GM12878 (cell line): ENCODE data around the gene SETBP1. TPM values are rescaled to one million over a fixed set of nuclear protein-coding genes. Genes with fewer than 3 reads are reported as not detected.

Source experiments
- ATF7 ChIP-seq: fragments of 450-650 bp; IDR thresholded peaks from 2 replicates; pipeline ENCODE4 v1.6.1; 2016; ENCODE audit warnings: low read depth, mild to moderate bottlenecking
- BACH1 ChIP-seq: fragments of 450-650 bp; IDR thresholded peaks from 2 replicates; pipeline ENCODE4 v1.6.1; 2017; ENCODE audit warnings: mild to moderate bottlenecking, borderline replicate concordance
- BCL11A ChIP-seq: IDR thresholded peaks from 2 replicates; pipeline ENCODE4 v1.6.1; 2011; ENCODE audit warnings: low read depth, low read length
- BHLHE40 ChIP-seq, 2 experiments: fragments of 450-650 bp in 1 of 2; IDR thresholded peaks; 2 replicates each; pipeline ENCODE4 v1.6.1; 2011 to 2017; ENCODE audit warnings: low read depth in 2 of 2, borderline replicate concordance in 1 of 2, improper control_type of control experiment in 1 of 2, low read length in 1 of 2, mild to moderate bottlenecking in 1 of 2
- BRCA1 ChIP-seq: IDR thresholded peaks from 2 replicates; pipeline ENCODE4 v1.6.1; 2011; ENCODE audit warnings: low read depth, low read length, improper control_type of control experiment
- CEBPB ChIP-seq, 2 experiments: fragments of 150-350 bp in 1 of 2; IDR thresholded peaks; 2 replicates each; pipeline ENCODE4 v1.6.1; 2012 to 2014; ENCODE audit warnings: low read depth in 2 of 2, low read length in 2 of 2, borderline replicate concordance in 1 of 2, inconsistent platforms in 1 of 2
- CHD2 ChIP-seq: IDR thresholded peaks from 2 replicates; pipeline ENCODE4 v1.6.1; 2011; ENCODE audit warnings: low read depth, low read length, improper control_type of control experiment, borderline replicate concordance
- DPF2 ChIP-seq: fragments of 450-650 bp; IDR thresholded peaks from 2 replicates; pipeline ENCODE4 v1.6.1; 2017; ENCODE audit warnings: mild to moderate bottlenecking
- EP300 ChIP-seq, 2 experiments: fragments of 150-350 bp in 1 of 2; IDR thresholded peaks; 2 replicates each; pipeline ENCODE4 v1.6.1; 2011 to 2012; ENCODE audit warnings: low read depth in 2 of 2, low read length in 2 of 2, borderline replicate concordance in 1 of 2, improper control_type of control experiment in 1 of 2, inconsistent platforms in 1 of 2; ENCODE audit not compliant: control insufficient read depth in 1 of 2
- GABPA ChIP-seq: IDR thresholded peaks from 2 replicates; pipeline ENCODE4 v1.6.1; 2014; ENCODE audit warnings: antibody characterized with exemption, low read depth, mild to moderate bottlenecking, inconsistent platforms
- HSF1 ChIP-seq: fragments of 150-350 bp; IDR thresholded peaks from 2 replicates; pipeline ENCODE4 v1.6.1; 2014; ENCODE audit warnings: mild to moderate bottlenecking, low read depth, low read length
- IRF4 ChIP-seq: IDR thresholded peaks from 2 replicates; pipeline ENCODE4 v1.6.1; 2011; ENCODE audit warnings: low read depth, low read length
- IRF5 ChIP-seq: fragments of 450-650 bp; IDR thresholded peaks from 2 replicates; pipeline ENCODE4 v1.6.1; 2017; ENCODE audit warnings: borderline replicate concordance
- LARP7 ChIP-seq: fragments of 450-650 bp; IDR thresholded peaks from 2 replicates; pipeline ENCODE4 v1.6.1; 2017; ENCODE audit warnings: mild to moderate bottlenecking
- NR2C1 ChIP-seq: fragments of 450-650 bp; IDR thresholded peaks from 2 replicates; pipeline ENCODE4 v1.6.1; 2017; ENCODE audit warnings: antibody characterized with exemption, mild to moderate bottlenecking, moderate library complexity
- PKNOX1 ChIP-seq: fragments of 450-650 bp; IDR thresholded peaks from 2 replicates; pipeline ENCODE4 v1.6.1; 2016; ENCODE audit warnings: mild to moderate bottlenecking
- POLR2AphosphoS5 ChIP-seq: IDR thresholded peaks from 2 replicates; pipeline ENCODE4 v1.6.1; 2011; ENCODE audit warnings: mild to moderate bottlenecking, low read length, inconsistent platforms
- RCOR1 ChIP-seq: conservative IDR thresholded peaks from 2 replicates; pipeline ENCODE4 v1.6.1; 2012; ENCODE audit warnings: low read depth, low read length, improper control_type of control experiment
- SMC3 ChIP-seq: IDR thresholded peaks from 2 replicates; pipeline ENCODE4 v1.6.1; 2011; ENCODE audit warnings: low read length, improper control_type of control experiment, borderline replicate concordance
- SPI1 ChIP-seq: IDR thresholded peaks from 2 replicates; pipeline ENCODE4 v1.6.1; 2011; ENCODE audit warnings: low read depth, mild to moderate bottlenecking, low read length, moderate library complexity, borderline replicate concordance; ENCODE audit not compliant: insufficient read depth
- SUPT20H ChIP-seq: IDR thresholded peaks from 2 replicates; pipeline ENCODE4 v1.6.1; 2011; ENCODE audit warnings: low read depth, mild to moderate bottlenecking, low read length, moderate library complexity, borderline replicate concordance; ENCODE audit not compliant: control insufficient read depth
- polyA plus RNA-seq, 11 experiments: library from polyadenylated mRNA; depleted of rRNA in 4 of 11; unstranded in 6 of 11; stranded (reverse) in 5 of 11; fragments of >200 nt; fragmentation: Nextera tagmentation in 4 of 11; fragmentation: Illumina TruSeq in 1 of 11; extraction: Ambion mirVana in 4 of 11; extraction: Trizol in 1 of 11; gene quantifications; 1 replicate in 1 of 11; 2 replicates in 10 of 11; pipeline versions ENCODE4 v1.2.1 to v1.2.3, GENCODE V29; 2011 to 2016; ENCODE audit warnings: inconsistent platforms in 2 of 11, missing spikeins in 2 of 11, low read depth in 1 of 11
- total RNA-seq, 4 experiments: library from RNA; depleted of rRNA in 3 of 4; stranded (reverse); fragments of >200 nt in 3 of 4; fragmentation: Illumina TruSeq in 1 of 4; extraction: Trizol in 1 of 4; gene quantifications; 2 replicates each; pipeline versions ENCODE4 v1.2.1 to v1.2.3, GENCODE V29; 2013 to 2021
- TF ChIP-seq, protein P1 (sequence below): fragments of 450-650 bp; IDR thresholded peaks from 2 replicates; pipeline ENCODE4 v1.6.1; 2017; ENCODE audit warnings: low read depth, mild to moderate bottlenecking, moderate library complexity
- TF ChIP-seq, protein P2 (sequence below): IDR thresholded peaks from 2 replicates; pipeline ENCODE4 v1.6.1; 2011; ENCODE audit warnings: low read depth, low read length, improper control_type of control experiment, borderline replicate concordance

SETBP1 gene
- total and polyA plus RNA-seq, 10 of the 15 experiments (the other 5 are each of a cell fraction or from before 2014, with no cell fraction given), result 0.99 to 29.7 (median 8.3) TPM

DNA sequence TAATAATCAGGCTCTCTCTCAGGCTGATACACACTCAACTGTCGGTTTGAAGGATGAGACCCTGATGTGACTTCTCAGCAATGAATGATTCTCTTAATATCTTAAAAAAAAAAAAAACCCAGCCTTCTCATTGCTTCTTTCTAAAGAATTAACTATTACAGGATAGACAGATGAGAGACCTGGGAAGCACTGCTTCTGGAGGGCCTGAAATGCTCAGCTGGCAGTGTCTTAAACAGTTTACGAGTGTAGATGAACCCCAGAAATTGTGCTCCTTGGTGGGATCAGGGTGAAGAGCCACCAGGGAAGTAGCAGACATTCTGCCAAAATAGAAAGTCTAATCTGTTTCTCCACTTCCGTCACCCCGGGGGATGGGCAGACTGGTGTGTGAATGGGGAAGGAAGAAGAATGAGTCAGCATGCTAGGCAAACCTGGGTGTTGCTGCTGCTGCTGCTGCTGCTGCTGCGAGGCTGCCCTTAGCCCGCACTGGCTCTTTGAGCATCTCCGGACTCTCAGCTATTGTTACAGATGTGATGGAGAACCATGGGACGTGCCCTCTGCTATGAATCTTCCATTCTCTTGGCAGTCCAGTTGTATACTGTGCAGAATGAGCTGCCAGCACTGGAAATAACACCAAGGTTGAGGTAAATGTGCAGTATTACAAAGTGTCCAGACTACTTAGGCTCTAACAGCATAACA is 158.4 kb downstream of the SETBP1 start (continued):
- TF ChIP-seq SPI1 (peak; percentile 62; the same call in 1 of the 2 replicates), SUPT20H (no peak), HSF1 (no peak), ATF7 (peak; percentile 62; the same call in 1 of the 2 replicates), POLR2AphosphoS5 (no peak; the same call in 1 of the 2 replicates), NR2C1 (no peak), LARP7 (no peak), SMC3 (peak; percentile 9; the same call in 1 of the 2 replicates), BHLHE40 (IDR thresholded peaks at IDR 0.05; ENCODE audit: borderline replicate concordance in 1 of 2, low read depth in 2 of 2, low read length in 1 of 2) (peak in 1 of 2 experiments; percentile 47; a peak in 2 of 4 replicates), BCL11A (0 out of 2 replicates have a peak, but pooled peaks have one; percentile 38), CEBPB (IDR thresholded peaks at IDR 0.05; ENCODE audit: borderline replicate concordance in 1 of 2, low read depth in 2 of 2, low read length in 2 of 2) (no peak), IRF4 (0 out of 2 replicates have a peak, but pooled peaks have one; percentile 28), BACH1 (peak; percentile 95; the same call in 1 of the 2 replicates), RCOR1 (0 out of 2 replicates have a peak, but pooled peaks have one; percentile 57), PKNOX1 (no peak), GABPA (no peak), DPF2 (peak; percentile 66; the same call in 1 of the 2 replicates), IRF5 (no peak), EP300 (IDR thresholded peaks at IDR 0.05; ENCODE audit: borderline replicate concordance in 1 of 2, control insufficient read depth in 1 of 2, low read depth in 2 of 2, low read length in 2 of 2) (0 out of 4 replicates have a peak, but pooled peaks of 1 of the 2 experiments have one; percentile 44), CHD2 (peak; percentile 86; the same call in 1 of the 2 replicates), BRCA1 (no peak)
- TF ChIP-seq, protein P1, sequence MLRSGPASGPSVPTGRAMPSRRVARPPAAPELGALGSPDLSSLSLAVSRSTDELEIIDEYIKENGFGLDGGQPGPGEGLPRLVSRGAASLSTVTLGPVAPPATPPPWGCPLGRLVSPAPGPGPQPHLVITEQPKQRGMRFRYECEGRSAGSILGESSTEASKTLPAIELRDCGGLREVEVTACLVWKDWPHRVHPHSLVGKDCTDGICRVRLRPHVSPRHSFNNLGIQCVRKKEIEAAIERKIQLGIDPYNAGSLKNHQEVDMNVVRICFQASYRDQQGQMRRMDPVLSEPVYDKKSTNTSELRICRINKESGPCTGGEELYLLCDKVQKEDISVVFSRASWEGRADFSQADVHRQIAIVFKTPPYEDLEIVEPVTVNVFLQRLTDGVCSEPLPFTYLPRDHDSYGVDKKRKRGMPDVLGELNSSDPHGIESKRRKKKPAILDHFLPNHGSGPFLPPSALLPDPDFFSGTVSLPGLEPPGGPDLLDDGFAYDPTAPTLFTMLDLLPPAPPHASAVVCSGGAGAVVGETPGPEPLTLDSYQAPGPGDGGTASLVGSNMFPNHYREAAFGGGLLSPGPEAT, result peak; percentile 52; the same call in 1 of the 2 replicates
- TF ChIP-seq, protein P2, sequence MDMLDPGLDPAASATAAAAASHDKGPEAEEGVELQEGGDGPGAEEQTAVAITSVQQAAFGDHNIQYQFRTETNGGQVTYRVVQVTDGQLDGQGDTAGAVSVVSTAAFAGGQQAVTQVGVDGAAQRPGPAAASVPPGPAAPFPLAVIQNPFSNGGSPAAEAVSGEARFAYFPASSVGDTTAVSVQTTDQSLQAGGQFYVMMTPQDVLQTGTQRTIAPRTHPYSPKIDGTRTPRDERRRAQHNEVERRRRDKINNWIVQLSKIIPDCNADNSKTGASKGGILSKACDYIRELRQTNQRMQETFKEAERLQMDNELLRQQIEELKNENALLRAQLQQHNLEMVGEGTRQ, result no peak
